A204.1 (cell line): Measurements from ENCODE around the gene TMA16.
"Not testable (repeated sequence)": the region's sequence is repeated elsewhere in the genome, so short reads cannot be mapped to it uniquely, and the experiment has no call there.

Experiments used
- FAIRE-seq: peaks from 2 replicates; lab custom pipeline; 2012; peaks lifted over from hg19 to GRCh38; lab: Jason Lieb, UNC

Gene TMA16

DNA sequence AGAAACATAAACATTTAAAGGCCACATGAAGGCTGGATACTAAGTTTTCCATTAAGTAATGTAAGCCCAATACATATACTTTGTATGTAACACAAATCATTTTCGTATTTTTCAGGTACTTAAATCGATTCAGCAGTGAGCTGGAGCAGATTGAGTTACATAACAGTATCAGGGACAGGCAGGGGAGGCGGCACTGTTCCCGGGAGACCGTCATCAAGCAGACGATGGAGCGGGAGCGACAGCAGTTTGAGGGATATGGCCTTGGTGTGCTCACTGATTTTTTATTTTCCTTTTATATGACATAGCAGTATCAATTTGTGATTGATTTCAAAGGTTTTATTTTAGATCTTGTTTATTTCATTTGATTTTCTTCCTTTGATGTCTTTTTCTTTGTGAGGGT, 20.7 kb downstream of the TMA16 start:
- no peak for FAIRE-seq

DNA sequence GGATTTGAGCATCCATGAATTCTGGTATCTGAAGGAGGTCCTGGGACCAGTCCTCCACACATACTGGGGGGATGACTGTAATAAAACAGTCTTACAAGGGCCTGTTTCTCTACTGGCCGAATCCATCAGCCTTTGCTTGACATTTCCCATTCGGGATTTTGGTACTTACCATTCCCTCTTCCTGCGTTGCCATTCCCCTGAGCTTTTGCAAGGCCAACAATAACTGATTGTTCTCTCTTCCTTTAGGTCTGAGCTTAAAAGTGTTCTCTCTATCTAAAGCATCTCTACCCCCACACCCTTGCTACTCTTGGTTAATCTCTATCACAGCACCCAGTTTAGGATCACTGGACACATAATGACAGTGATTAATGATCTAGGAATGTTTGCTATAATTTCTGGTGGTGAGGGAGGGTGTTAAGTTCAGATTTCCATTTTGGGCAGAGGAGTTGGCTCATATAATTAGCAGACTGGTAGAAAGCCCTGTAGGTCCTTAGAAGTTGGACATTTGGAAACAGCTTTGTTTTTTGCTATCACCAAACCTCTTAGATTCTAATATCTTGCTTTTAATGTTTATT, 29.4 kb downstream of the TMA16 start:
- FAIRE-seq: no peak

DNA sequence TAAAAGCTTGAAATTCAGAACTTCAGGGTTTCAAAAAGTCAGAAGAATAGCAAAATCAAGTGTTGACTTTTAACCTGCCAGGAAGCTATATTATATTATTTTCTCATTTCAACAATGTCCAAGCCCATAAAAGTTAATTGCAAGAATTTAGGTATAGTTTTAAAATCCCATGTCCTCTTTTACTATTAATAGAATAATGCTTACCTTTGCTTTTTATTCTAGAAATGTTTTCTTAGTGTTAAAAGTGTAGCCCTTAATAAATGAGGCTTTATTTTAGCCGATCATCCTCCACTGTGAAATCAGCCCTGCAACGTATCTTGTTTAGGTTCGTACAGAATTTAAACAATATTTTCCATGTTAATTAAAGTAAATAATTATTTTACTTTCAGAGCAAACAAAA, 31.5 kb downstream of the TMA16 start:
- FAIRE-seq: peak; percentile 23

DNA sequence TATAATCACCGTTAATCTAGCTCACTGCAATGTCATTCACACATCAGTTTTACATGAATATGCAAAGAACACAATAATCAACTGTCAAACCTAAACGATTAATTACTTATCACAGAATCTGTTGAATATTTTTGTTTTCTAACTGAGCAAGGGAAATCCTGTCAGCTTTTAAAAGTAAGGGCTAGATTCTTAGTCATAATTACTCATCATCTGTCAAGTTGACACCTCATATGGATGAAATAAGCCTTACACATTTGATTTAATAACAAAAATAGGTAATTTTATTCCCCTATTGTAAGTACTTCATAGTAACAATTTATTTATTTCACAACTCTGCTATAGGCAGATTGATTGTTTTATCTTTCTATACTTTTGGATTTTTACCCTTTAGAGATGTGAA, 32.7 kb downstream of the TMA16 start:
- no peak for FAIRE-seq

DNA sequence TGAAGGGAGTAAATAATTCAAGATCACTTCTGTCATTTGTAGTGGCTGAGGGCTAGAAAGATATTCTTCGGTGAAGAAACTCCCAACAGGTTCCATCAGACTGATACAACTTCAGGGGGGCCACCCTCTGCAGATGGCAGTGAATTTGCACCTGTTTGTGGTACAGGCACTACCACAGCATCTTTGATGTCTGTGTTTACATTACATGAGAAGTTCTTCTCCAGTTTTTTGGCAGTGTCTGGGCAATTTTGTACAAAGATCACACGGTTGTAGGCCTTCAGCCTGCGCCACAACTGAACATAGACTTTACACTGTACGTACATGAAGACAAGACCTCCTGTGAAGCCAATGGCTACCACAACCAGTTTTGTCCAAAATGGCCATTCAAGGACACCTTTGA, 34.2 kb downstream of the TMA16 start:
- FAIRE-seq: no peak

DNA sequence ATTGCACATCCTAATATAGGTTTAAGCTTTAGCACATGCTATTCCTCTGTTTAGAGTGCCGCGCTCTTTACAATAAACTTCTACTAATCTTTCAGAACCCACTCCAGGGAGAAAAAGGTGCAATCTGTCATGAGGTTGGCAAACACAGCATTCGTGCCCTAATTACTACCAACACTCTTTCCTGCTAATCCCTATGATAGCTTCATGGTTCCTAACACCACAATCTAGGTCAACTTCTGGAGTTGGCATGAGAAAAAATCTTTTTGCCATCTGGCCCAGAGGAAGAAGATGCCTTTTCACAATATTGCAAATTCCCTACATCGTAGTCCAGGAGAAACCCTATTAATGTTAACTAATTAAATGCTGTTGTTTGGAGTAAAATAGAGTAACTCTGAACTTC, 39.6 kb downstream of the TMA16 start:
- FAIRE-seq: no peak

DNA sequence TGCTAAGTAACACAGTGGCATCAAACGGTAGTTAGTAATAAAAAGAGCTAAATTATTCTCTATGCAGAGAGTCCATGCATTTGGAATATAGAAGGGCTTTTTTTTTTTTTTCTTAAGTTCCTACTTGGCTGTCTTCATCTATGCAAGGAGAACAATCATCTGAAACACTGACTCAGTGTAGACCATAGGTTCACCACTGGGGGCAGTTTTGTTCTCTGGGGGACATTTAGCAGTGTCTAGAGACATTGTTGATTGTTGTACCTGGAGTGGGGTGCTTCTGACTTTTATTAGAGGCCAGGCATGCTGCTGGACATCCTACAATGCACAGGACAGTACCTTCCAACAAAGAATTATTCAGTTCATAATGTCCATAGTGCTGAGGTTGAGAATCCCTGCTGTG, 41.2 kb downstream of the TMA16 start:
- no peak for FAIRE-seq

DNA sequence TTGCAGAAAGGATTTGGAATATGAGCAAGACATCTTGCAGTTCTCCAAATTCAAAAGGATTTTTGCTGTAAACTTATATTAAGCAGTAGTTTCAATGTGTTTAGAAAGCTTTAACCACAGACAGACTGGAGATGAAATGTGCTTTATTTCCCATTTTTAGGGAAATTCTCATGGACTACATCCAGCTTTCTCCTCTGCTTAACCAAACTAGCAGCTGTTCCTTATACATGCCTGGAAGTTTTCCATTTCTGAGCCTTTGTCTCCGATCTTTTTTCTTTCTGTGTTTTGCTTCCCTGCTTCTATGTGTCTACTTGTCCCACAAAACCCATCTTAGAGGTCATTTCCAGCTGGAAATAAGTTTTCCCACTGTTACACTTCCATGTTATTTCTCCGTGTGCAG, 41.6 kb downstream of the TMA16 start:
- no peak for FAIRE-seq

DNA sequence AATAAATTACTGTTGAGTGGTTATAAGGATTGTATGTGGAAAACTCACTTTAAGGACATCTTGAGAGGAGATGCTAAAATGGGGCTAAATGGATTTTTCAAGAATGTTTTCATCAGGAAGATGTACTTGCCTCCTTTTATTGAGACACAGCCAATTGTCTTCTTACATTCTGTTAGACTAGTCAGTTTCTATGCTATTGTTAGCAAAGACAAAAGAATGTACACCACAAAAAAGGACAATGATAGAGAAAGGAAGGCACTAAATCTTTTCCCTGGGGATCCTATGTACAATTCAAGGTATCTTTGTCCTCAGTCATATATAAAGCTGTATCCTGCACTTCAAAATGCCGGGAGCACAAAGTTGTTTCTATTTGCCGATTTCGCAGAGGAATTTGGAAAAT, 42.6 kb downstream of the TMA16 start:
- FAIRE-seq: no peak

DNA sequence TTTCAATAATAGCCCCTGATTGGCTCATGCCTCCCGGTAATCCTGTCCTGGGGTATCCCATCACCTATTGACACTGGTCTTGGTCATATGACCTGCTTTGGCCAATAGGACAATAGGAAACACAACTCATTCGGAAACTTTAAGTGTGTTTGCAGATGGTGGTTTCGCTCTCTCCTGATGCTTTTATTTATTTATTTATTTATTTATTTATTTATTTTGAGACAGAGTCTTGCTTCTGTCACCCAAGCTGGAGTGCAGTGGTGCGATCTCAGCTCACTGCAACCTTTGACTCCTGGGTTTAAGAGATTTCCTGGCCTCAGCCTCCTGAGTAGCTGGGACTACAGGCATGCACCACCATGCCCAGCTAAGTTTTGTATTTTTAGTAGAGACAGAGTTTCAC, 44.3 kb downstream of the TMA16 start:
- not testable (repeated sequence) for FAIRE-seq

DNA sequence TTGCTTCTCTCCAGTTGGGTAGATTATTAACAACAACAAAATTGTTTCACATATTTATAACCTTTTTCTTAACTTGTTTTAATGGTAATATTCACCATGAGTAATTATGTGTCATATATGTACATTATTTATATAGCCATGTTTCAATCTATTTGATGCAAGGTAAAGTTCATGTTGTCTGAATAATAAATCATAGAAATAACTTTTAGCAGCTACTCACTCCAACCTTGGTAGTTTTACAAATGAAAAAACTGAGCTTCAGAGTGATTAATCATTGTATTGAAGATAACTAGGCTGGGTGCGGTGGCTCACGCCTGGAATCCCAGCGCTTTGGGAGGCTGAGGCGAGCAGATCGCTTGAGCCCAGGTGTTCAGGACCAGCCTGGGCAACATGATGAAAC, 46.0 kb downstream of the TMA16 start:
- FAIRE-seq: no peak

DNA sequence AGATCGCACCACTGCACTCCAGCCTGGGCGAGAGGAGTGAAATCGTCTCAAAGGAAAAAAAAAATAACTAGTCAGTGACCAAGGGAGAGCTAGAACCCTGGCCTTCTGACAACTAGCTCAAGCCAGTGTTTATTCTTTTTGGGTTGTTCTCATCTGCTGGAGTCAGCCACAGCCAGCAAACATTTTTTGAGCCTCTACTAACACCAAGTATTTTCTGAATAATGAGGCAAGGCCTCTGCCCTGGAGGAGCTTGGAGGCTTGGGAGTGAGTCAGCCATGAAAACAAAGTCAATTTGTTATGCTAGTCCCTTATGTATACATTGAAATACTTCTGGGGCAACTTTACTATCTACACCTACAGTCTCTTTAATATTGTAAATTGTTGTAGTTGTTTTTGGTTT, 46.5 kb downstream of the TMA16 start:
- no peak for FAIRE-seq

DNA sequence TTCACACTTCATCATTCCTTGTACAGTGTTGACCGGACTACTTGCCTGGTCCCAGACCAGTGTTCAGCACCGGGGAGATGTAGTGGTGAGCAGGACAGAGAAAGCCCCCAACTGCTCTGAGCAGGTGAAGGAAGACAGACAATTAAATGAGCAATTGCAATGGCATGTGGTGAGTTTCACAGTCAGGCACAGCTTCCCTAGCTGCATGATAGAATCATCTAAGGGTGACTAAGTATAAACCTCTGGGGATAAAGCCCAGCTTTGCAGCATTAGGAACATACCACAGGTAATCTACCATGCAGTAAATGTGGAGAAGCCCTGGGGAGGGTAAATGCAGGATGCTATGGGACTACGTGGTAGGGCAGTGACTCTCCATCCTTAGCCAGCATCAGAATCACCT, 47.8 kb downstream of the TMA16 start:
- no peak for FAIRE-seq

DNA sequence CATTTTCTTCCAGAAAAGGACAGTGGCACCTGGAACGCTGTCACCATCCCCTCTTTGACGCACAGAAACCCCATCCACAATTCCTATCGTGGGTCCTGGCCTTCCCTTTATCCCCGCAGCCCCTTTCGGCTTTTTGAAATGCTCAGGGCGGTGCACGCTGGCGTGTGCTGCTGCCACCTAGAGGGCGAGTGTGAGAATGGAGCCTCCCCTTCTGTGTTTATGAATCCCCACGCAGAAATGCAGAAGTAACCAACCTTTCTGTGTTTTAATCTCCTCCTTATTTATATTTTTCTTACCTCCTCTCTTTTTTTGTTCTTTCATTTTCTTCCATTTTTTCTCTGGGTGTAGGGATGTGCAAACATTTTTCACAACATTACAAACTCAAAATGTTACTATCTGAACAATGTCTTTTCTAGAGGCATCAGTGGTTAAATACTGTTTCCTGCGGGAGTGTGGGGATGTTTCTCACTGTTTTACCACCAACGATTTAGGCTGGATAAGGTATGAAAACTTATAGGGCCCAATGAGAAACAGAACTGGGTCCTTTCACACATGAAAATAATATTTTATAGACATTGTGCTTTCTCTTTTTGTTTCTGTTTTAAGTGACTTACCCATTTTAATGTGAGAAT, 50.0 kb downstream of the TMA16 start:
- FAIRE-seq: peak; percentile 67

DNA sequence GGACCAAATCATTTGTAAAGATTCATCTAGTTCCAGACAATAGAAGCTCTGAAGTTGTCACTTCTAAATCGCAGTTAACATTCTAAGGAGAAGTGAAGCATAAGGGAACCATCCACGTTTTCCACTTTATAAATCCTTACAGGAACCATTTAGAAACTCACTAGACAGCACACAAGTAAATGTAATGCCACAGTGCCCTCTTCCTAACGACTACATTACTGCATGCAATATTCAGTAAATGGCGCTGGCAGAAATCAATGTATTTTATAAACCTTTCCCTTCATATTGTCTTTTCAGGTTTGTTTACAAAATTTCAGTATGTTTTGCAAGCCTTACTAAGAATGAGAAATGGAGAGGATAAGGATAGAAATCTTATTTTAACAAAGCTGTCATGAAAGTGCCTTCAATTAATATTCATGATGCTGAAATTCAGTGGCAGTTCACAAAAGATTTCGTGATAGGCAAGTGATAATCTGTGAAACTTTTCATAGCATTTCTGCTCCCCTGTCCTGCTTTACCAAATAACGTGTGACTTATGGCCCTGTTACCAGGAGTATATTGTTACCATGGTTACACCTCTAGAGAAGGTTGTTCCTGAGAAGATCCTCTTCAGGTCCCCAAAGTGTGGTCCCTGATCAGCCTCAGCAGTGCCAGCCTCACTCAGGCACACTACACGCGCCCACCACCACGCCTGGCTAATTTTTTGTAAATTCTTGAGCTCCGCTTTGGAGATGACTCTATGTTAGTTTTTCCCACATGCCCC, 54.2 kb downstream of the TMA16 start:
- peak; percentile 88 for FAIRE-seq

DNA sequence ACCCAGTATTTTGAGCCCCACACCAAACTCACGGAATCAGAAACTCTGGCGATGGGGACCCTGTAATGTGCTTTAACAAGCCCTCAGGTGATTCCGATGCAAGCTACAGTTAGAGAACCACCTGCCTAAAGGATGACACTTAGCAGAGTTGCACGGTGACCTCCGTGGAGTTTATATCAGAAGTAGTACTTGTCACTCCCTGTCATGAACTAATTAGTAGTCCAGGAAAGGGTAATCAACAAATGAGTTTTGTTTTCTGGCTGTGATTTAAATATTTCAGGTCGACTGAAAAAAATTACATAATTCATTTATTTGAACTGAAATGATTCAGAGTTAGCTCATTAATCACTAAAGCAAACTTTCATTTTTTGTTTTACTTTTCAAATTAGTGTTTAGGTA, 56.4 kb downstream of the TMA16 start:
- no peak for FAIRE-seq

DNA sequence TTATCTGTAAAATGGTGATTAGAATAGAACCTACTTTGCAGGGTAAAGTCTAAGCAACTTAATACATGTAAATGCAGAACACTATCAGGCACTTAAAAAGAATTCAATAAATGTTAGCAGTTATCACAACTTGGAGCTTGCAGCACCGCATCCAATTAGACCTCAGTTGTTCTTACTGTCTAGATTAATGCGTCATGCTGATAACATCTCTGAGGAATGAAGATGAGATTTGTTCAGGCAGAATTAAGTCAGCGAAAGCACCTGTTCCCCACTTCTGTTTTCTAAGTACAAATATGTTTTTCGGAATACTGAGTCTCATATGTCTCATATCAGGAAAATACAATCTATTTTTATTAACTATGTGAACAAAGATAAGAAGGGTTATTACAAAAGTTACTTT, 58.7 kb downstream of the TMA16 start:
- FAIRE-seq: no peak

DNA sequence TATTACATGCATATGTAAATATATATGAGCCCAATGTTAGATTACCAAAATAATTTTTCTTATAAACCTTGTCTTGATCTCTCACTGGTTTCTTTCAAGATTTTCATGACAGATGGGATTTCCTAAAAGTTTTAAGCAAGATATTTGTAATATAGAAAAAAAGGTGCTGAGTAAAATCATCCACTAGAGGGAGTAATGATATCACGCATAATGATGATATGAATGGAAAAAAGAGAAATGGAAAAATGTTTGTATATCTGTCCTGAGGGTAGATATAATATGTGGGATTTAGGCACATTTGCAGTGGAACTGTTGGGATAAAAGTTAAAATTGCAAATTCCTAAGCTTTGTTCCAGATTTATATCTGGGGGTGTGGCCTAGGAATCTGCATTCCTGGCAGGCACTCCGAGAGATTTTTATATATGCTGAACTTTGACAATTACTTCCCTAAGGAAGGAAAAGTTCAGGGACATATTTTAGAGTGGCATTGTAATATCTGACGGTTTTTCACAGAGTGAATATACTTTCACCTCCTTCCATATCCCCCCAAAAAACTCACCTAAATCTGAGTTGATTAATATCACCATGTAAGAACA, 60.5 kb downstream of the TMA16 start:
- peak; percentile 95 for FAIRE-seq

DNA sequence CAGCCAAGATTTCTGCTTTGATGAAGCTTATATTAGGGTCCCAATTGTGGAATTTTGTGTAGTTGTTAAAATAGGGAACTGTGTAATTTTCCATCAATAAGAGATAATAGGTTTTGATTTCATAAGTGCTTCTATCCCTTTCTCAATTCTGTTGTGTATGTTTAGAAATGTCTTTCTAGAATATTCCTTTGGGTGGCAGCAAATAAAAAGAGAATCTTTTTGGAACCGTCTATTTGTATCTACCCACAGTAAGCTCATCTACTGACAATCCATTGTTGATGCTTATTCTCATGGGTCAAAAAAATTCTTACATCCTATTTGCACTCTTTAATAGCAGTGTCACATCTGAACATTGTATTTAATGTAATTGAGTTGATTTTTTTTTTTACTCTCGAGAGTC, 61.7 kb downstream of the TMA16 start:
- no peak for FAIRE-seq

DNA sequence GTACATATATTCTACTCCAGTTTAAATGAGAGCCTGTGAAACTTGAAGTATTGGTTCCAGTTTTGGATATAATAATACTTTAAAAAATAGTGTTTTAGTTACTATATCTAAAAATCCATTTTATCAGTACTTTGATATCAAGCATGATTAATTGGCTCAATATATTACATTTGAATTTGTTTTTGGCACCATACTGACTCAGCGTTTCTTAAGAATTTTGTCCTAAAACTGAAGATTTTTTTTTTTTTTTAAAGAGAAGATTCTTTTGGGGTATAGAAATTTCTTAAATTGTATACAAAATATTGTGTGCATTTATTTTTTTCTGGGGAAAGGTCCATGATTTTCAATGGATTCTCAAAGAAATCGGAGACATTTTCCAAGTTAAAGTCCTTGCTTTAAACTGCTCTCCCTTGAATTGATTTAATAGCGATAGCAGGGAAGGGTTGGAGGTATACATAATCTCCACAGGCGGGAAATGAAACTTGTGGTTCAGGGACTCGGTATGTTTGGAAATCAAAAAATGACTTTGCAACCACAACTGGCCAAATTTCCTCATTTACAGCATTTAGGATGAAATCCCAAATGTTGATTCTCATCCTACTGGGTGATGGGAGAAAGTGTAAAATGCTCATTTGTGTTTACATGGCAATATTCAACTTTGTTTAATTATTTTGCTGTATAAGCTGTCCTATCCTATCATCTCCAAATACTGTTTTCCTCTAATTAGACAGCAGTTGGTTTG, 62.3 kb downstream of the TMA16 start:
- peak; percentile 78 for FAIRE-seq

DNA sequence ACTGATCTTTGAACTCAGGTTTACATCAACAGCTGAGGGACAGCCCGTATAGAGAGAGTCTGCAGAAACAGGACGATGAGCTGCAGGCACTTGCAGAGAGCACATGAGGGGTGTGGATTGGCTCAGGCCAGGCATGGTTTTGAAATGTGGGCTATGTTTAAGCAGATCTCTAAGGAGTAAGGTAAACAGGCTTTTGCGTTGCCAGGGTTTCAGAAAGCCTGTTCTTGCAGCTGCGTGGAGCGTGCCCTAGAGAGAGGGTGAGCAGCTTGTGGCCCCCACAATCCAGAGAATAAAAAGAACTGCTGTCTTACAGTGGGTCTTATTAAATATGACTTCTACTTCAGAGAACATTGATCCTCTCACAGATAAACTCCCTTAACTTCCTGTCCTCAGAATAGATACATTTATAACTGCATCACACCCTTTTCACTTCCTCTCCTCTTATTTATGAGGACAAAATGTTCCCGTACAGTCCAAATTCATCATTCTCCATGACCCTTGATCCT, 64.1 kb downstream of the TMA16 start:
- no peak for FAIRE-seq

DNA sequence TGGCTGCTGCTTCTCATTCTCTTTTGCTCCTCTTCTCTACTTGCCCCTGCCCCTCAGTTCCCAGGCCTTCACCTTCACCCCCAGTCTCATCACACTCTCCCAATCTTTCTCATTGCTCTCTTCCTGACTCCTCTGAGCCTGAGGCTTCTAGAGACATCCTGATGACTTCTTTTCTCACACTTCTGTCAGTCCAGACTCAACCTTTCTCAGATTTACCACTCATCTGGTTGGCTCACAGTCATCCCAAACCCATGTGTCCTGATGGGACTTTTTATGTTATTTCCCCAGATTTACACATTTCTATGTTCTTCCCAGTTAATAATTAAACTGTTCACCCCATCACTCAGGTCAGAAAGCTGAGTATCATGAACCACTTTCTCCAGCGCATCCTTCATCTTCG, 68.0 kb downstream of the TMA16 start:
- FAIRE-seq: no peak

DNA sequence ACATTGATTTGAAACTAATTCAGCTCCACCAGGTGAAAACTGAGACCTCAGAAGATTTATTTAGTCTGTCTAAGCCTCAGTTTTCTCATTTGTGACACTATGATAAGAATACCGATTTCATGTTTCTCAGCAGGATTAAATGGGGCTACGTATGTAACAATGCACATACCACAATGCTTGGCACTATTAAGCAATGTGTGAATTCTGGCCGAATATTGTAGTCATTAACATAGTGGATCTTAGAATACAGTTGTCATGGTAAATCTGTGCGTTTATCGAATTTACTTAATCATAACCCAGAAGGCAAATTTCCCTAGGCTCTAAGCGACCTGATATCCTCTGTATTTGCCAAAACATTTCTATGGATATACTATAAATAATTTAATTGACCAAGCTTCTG, 69.1 kb downstream of the TMA16 start:
- FAIRE-seq: no peak
